ENCODE data around the gene DDX41.
"Not testable (repeated sequence)": the region's sequence is repeated elsewhere in the genome, so short reads cannot be mapped to it uniquely, and the experiment has no call there.

The DDX41 gene

DNA sequence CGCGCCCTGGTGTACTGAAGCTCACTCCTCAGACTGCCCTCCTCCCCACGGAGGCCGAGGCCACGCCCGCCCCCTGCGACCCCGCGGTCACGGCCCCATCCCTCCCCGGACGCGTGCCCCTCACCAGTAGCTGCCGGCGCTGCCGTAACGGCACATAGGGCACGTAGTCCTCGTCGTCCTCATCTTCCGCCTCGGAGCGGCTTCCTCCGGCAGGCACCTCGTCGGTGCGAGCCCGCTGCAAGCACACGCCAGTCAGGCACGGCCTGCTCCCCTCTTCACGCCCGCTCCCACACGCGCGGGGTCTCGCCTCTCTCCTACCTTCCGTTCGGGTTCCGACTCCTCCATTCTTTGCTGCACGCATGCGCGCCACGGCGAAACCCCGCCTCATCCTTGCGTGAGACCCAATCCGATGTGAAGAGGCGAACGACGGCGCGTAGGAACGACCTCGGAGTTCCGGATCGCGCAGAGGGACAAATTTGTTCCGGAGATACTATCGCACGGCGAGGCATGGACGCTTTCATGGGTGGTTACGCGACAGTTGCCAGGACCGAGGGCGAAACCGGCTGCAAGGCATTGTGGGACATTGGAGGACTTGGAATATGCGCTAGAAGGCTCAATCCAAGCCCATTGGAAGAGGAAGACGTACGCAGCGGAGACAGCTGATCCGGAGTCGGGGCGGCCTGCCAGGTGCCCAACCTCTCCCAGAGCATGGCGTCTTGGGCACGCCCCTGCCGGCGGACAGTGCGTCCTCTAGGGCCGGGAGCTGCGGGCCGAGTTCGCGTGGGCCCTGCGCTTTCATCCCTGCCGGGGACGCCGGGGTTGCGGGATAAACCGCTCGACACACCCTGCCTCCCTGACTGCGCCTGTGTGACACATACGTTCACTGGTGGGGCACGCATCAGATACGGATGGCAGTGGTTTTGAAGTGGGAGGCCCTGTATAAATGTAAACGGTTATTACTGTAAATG, at the start of gene DDX41:
Gene DDX41 (minus strand): TSS at position 361 of the 968 bp plus-strand sequence. CDS start 16 bp downstream, at position 345.
- peak; percentile 96 to 97 for DNase-seq

DNA sequence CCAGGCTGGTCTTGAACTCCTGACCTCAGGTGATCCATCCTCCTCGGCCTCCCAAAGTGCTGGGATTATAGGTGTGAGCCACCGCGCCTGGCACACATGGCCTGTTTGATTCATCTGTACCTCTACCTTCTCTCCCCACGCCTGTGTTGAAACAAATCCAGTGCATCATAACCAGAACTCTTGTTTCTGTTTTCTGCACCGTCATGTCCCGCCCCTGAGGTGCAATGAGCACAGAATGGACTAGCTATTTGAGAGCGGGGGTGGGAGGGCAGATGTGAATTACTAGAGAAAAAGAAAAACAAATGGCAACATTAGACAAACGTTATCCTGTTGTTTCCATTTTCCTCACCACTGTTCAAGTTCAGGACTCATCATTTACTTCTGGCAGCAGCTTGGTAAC, 48.3 kb upstream of the DDX41 start:
- DNase-seq = no peak

GRCh38 chr5:177559446-177559941, 42.7 kb upstream of the DDX41 start:
- not testable (repeated sequence) for DNase-seq

GRCh38 chr5:177557796-177558195, 41.0 kb upstream of the DDX41 start:
- no peak for DNase-seq

DNA sequence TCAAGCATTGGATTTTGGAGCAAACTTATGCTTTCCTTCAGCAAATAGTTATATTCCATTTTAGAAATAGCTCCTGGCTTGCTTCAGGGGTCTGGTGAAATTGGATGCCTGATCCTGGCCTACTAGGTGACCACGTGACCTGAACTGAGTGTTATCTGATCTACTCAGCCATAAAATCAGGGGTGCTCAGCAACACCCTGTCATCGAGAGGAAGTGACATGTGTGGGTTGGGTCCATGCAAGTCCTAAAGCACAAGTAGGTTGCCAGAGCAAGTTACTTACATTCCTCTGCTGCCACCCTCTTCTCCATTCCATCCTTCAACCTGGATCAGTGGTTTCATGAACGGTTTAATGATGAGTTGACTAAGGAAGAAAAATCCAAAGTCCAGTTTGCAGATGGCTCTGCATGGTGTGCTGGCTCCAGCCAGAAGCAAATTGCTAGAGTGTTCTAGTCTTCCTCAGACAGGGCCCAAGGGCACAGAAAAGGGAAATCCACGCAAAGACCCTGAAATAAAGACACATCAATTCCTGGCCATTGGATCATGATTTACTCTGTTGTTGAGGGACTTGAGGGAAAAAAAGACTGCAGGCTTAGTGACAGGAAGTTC, 40.4 kb upstream of the DDX41 start:
- no peak for DNase-seq

GRCh38 chr5:177555665-177556064, 38.9 kb upstream of the DDX41 start:
- no peak for DNase-seq

GRCh38 chr5:177555228-177555627, 38.5 kb upstream of the DDX41 start:
- DNase-seq = no peak

- peak; percentile 87 to 88 for DNase-seq
Observed at GRCh38 chr5:177554474-177555111, 37.8 kb upstream of the DDX41 start, which contains the start of gene FAM193B. TSS of gene FAM193B (minus strand) at chr5:177554563. CDS start at chr5:177554458, 105 bp downstream.

- DNase-seq = peak in 1 of 2 experiments; percentile 6
Observed at GRCh38 chr5:177553671-177554429, 37.1 kb upstream of the DDX41 start.

DNA sequence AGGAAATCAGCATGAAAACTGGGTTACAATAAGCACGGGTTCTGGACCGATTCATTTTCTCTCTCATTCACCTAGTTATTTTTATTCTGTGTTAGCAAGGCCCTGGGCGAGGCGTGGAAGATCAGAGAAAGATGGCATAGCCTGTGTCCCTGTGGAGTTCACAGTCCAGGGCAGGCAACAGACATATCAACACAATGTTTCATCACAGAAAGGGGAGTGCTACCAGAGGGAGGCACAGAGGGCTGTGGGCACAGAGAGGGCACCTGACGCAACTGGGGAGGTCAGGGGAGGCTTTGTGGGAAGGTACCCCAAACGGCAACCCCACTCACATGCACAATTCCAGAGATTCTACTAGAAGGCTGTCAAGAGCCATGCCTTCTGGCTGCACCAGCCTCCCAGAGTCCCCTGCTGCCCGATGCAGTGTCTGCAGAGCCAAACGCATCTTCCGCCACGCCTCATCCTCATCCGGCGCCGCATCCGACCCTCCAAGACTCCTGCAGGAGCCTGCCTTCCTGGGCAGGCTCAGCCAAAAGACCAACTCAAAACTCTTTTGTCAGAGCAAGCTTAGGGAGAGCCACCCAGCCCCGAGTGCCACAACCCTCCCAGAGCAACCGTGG, 36.2 kb upstream of the DDX41 start:
- no peak for DNase-seq

DNA sequence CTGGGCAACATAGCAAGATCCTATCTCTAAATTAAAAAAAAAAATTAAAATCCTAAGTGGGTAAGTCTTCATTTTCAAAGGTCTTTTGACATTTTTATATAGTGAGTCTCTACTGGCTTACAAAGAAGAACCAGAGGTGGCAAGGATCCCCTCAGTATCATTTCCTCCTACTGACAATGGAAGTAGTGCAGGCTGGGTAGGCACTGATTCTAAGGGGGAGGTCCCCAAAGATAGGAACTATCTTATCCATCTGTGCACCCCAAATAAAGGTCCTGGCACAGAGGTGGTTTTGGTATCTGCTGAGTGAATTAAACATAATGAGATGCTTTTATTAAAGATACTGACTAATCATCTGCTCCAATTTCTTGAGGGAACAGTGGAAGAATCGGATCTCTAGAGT, 33.4 kb upstream of the DDX41 start:
- no peak for DNase-seq

DNA sequence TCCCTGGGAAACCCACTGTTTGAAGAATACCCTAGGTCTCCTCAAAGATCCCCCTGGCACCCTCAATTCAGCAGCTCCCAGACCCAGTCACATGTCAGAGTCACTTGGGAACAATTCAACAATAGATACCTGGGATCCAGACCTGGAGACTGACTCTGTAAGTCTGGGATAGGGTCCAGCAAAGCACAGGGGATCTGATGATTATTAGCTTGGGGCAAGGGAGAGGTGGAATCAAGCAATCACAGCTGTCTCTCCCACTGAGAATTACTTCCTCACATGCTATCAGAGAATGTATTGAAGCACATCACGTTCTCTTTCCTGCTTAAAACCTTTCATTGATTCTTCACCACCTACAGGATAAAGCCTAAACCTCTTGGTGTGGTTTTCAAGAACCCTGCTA, 31.7 kb upstream of the DDX41 start:
- no peak for DNase-seq

GRCh38 chr5:177547736-177548135, 31.0 kb upstream of the DDX41 start:
- no peak for DNase-seq

DNA sequence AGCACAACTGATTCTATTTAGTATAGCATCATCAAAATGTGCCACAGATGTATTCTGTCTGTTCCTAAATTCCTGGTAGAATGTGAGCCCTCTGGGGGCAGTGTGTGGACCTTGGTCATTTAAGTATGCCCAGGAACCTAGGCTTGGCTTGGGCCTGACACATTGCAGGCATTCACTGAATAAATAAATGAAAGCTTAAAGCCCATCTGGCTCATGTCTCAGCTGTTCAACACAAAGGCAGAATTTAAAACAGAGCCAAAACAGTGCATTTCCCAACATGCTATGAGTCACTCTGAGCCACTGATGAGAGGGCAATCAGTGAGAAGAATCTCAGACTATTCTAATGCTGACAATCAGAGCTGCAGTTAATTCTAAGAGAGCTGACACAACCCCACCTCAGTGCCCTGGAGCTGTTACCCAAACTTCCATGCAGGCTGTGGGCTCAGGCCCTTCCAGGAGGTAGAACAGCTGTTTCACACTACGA, 29.5 kb upstream of the DDX41 start:
- DNase-seq = peak in 1 of 2 experiments; percentile 37

- no peak for DNase-seq
Observed at GRCh38 chr5:177545487-177546257, 28.9 kb upstream of the DDX41 start.

DNA sequence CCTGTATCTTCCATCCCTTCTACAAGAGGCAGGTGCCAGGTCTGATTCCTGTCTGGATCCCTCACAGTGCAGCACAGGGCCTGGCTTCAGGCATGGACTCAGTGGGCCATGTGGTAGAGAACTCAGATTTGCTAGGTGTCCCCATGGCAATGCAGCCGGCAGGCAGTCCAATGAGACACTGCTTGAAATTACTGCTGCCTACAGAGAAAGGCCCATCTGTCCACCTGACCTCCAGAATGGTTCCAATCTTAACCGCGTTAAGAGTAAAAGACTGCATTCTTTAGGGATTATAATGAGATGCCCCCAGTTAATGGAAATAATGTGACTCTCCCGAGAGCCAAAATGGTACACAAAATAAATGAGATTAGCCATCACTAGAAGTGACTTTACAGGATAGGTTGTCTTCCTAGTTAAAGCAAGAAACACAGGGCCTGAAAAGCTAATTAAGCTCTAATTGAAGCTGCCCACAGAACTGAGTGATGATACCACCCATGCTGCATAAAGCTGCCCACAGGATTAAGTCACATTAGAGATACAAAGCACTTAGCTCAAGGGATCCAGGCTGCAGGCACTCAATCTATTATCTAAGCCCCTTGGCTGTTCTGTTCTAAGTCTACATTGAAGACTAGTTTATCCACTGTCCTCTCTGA, 26.2 kb upstream of the DDX41 start:
- peak; percentile 49 to 74 for DNase-seq

GRCh38 chr5:177540438-177540837, 23.7 kb upstream of the DDX41 start:
- DNase-seq = no peak

GRCh38 chr5:177539411-177539810, 22.6 kb upstream of the DDX41 start:
- no peak for DNase-seq

- DNase-seq = no peak
Observed at GRCh38 chr5:177538876-177539275, 22.1 kb upstream of the DDX41 start.
